Transverse colon (tissue), 4 donors: ENCODE data around the gene OAS3.

Source experiments
- EP300 ChIP-seq: sonication (generic); formaldehyde crosslinking; IDR thresholded peaks from one replicate; pipeline ENCODE4 v1.6.1; 2017; ENCODE audit warnings: antibody characterized with exemption, low read depth
- POLR2A ChIP-seq: fragments of 450-650 bp; IDR thresholded peaks from one replicate; pipeline ENCODE4 v1.6.1; 2016; ENCODE audit warnings: antibody characterized with exemption, mild to moderate bottlenecking, moderate library complexity
- POLR2AphosphoS5 ChIP-seq, 3 donors: sonication (generic); formaldehyde crosslinking; IDR thresholded peaks; one replicate each; pipeline ENCODE4 v1.6.1; 2016; ENCODE audit warnings: antibody characterized with exemption in 3 of 3
- TF ChIP-seq, protein P1 (sequence below), 5 experiments: fragments of 200-600 bp in 3 of 5; fragments of 450-650 bp in 2 of 5; sonication (generic) in 3 of 5; IDR thresholded peaks; 1 replicate in 2 of 5; 2 replicates in 3 of 5; pipeline ENCODE4 v1.5.1; 2016 to 2017; ENCODE audit warnings: antibody characterized with exemption in 5 of 5, inconsistent platforms in 3 of 5, mild to moderate bottlenecking in 2 of 5, moderate library complexity in 1 of 5

DNA sequence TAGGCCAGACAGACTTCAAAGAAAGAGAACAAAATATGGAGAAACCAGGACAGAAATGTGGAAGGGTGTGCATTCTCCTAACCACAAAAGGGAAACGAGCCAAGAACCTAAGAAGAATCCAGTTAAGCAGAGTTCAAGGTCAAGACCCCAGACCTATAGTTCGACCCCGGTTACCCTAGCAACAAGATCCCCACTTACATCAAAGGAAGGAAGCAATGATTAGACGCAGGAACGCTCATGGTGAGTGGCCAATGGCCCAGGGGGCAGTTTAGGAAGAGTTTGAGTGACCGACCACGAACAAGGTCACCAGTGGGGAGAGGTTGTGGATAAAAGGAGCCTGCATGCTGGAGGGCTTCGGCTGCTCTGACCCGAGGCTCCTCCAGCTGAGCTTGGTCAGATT is 76.3 kb downstream of the OAS3 start:
- no peak for TF ChIP-seq POLR2A
- TF ChIP-seq, protein P1, sequence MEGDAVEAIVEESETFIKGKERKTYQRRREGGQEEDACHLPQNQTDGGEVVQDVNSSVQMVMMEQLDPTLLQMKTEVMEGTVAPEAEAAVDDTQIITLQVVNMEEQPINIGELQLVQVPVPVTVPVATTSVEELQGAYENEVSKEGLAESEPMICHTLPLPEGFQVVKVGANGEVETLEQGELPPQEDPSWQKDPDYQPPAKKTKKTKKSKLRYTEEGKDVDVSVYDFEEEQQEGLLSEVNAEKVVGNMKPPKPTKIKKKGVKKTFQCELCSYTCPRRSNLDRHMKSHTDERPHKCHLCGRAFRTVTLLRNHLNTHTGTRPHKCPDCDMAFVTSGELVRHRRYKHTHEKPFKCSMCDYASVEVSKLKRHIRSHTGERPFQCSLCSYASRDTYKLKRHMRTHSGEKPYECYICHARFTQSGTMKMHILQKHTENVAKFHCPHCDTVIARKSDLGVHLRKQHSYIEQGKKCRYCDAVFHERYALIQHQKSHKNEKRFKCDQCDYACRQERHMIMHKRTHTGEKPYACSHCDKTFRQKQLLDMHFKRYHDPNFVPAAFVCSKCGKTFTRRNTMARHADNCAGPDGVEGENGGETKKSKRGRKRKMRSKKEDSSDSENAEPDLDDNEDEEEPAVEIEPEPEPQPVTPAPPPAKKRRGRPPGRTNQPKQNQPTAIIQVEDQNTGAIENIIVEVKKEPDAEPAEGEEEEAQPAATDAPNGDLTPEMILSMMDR (IDR thresholded peaks at IDR 0.05), result no peak
- TF ChIP-seq POLR2AphosphoS5 (IDR thresholded peaks at IDR 0.05), result no peak
- TF ChIP-seq EP300, result no peak
